GM21526 (cell line): ENCODE data around the gene RIMS3.
"Not testable (repeated sequence)": the region's sequence is repeated elsewhere in the genome, so short reads cannot be mapped to it uniquely, and the experiment has no call there.

Source experiments
- ATAC-seq: cut with Tn5 transposase; IDR thresholded peaks from one replicate; pipeline ENCODE4 v1.9.1; 2021; ENCODE audit warnings: moderate library complexity; ENCODE audit not compliant: unreplicated experiment, low FRiP score

The RIMS3 gene

DNA sequence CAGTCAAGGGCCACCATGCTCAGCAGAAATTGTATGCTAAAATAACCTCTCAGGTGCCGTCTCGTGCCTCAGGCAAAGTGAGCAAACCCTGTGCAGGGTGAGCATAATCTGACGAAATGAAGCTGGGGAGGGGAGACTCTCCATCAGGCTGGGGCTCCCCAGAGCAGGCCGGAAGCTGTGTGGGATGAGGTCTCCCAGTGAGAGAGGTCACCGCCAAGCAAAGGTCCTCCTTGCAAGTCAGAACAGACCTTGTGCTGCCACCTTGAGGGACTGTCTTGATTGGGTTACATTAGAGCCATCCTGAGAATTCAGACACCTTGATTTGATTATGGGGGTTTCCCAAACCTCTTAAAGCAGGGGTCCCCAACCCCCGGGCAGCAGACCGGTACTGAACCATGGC is 69.9 kb downstream of the RIMS3 start:
- ATAC-seq, result no peak

GRCh38 chr1:40594187-40594531 is 71.3 kb downstream of the RIMS3 start:
- no peak for ATAC-seq

DNA sequence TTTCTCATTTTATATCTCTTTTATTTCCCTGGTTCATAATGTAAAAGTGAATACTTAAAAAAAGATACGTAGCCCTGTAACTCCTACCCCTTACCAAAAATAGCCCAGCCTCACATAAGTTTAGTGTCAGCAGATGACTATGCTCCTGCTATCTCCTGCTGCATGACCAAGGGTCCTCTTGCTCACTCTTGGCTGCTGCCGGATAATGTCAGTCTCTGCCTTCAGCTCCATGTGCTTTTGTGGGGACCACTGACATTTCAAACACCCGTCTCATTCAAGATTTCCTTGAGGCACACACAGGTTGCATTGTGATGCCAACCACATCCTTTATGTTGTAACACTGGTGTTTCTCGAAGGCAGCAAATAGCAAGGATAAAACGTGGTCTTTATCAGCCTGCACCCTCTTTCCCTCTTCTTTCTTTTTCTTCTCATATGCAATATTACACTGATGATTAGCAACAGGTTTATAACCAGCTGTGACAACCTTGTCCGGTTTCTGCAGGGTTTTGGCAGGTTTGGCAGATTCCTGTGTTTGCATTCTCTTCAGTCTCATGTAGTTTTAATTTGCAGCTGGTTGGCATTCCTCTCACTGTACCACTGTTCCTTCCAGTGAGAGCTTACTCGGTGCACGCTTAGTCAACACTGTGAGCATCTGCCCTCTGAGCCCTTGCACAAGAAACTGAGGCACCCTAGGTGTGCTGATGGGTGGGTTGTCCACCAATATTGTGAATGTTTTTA is 71.9 kb downstream of the RIMS3 start:
- no peak for ATAC-seq

DNA sequence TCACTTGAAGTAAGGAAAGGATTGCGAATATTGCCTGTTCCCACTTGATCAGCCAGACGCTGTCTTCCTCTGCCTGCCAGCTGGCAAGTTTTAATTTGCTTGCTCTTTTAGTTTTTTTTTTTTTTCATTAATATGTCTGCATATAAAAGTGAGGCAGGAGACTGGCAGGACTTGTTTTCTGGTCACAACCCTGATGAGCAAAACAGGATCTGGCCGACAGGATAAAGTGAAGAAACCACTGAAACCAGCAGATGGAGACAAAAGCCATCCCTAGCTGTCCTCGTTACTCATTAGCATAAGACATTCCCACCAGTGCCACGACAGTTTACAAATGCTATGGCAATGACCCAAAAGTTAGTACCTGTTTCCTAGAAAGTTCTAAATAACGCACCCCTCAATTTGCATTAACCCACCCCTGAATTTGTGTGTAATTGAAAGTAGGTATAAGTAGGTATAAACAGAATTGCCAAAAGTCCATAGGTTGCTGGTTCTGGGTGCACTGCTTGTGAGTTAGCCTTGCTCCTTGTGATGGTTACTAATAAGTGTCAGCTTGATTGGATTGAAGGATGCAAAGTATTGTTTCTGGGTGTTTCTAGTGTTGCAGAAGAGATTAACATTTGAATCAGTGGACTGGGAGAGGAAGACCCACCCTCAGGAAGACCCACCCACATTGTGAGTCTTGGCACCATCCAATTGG is 73.2 kb downstream of the RIMS3 start:
- ATAC-seq, result no peak

DNA sequence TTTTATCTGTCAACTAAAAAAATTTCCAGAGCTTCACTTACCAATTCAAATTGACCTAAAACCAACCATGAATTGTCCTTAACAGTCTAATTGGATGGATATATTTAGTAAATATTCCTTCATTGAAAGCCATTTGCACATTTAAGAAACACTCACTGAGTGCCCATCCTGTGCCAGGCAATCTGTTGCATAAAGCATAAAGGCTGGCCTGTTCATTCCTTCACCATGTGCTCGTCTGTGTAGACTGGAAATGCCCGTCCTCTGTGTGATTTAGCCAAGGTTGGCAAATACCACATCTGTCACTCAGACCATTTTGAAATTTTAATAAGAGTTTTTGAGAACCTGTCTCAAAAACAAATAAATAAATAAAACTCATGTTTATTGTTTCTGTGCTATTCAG is 76.9 kb downstream of the RIMS3 start:
- ATAC-seq, result no peak

GRCh38 chr1:40583980-40584379 is 81.5 kb downstream of the RIMS3 start:
- no peak for ATAC-seq

DNA sequence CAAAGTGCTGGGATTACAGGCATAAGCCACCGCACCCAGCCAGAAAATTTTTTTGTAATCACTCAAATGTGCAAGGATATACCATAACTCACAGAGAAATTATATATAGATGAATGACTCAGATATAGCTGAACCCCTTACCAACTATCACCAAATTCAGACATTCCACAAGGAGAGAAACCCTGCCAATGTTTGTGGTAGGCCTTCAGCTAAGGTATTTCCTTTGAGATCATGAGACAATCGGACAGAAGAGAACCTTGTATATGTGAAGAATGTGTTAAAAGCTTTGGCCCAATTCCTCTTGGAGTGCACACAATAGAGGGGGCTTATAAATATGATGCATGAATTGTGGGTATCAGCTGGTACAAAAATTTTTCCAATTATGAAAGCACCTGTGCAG is 83.4 kb downstream of the RIMS3 start:
- ATAC-seq, result no peak

DNA sequence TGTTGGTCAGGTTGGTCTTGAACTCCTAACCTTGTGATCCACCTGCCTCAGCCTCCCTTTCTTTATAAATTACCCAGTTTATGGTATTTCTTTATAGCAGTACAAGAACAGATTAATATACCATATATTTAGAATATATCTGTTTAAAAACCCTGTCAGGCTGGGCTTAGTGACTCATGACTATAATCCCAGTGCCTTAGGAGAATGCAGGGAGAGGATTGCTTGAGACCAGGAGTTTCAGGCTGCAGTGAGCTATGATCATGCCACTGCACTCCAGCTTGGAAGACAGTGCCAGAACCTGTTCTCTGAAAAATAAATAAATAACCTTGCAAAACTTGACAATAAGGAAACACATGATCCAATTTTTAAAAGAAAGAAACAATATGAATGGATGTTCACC is 90.1 kb downstream of the RIMS3 start:
- no peak for ATAC-seq

- ATAC-seq, result not testable (repeated sequence)
These were observed 90.7 kb downstream of the RIMS3 start for GRCh38 chr1:40574805-40575204.
